ENCODE data around the gene SYCE3.

The SYCE3 gene

DNA sequence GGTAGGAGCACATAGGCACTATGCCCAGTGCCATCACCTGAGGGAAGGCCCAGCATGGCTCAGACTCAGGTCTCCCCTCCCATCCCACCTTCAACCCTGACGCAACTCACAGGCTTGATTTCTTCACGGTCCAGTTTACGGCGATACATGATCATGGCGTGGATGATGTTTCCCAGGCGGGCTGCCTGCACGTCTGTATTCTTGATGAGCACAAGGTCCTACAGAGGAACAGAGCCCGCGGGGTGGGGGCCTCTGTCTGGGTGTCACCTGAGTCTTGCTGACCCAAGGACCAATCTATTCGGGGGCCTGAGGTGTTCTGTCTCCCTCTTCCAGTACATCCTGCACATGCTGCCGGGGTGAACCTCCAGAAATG is 11.7 kb upstream of the SYCE3 start:
- no peak overlapping the region for H3K4me3 ChIP-seq (ENCODE audit: low read depth, low read length)
- TF ChIP-seq CTCF (IDR thresholded peaks at IDR 0.05; ENCODE audit: borderline replicate concordance, insufficient read depth, low read depth, low read length), result no peak

DNA sequence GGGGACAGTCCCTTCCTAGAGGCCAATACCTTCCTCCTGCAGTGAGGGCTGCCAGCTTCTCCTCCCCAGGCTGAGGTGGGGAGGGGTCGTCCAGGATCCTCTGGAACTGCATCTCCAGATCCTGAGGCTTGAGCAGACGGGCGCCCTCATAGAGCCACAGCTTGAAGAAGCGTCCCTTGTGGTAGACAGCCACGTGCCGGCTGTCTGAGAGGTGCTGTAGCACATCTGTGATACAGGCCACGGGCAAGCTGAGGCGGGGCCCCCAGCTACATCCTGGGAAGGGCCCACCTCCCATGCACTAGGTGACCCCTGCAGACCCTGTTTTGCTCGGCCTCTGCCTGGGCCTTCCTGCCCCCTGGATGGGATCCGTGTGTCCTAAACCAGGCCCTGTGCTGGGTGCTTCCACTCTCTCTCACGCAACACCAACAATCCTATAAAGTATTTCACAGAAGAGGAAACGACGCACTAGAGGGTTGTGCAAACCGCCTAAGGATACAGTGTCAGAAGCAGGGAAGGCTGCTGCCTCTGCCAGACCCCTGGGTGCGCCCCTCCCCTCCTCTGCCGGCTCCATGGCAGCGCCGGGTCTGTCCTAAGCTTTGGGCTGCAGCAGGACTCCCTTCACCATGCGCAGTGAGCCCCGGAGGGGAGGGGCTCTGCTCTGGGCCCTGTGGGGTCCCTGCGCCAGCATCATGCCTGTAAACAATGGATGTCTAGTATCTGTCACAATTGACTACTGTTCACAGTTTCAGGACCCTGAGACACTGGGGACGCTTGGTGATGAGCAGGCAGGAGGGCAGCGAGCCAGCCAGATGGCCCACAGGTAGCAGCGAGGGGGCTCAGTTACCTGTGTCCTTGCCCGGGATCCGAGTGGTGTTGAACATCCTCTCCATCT is 11.0 kb upstream of the SYCE3 start:
- no peak for TF ChIP-seq CTCF (IDR thresholded peaks at IDR 0.05; ENCODE audit: borderline replicate concordance, insufficient read depth, low read depth, low read length)
- no peak overlapping the region for H3K4me3 ChIP-seq (ENCODE audit: low read depth, low read length)

DNA sequence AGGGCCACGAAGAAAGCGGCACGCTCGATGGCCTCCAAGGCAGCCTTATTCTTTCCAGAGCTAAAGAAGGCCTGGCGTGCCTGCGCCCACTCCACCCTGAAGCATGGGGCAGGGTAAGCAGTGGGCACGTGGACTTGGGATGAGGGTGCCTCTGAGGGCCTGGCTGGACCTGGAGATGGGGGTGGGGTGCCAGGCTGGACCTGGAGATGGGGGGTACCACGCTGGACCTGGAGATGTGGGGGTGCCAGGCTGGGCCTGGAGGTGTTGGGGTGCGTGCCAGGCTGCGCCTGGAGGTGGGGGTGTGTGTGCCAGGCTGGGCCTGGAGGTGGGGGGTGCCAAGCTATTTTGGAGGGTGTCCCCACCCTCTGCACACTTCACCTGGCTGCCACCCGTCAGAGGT is 10.2 kb upstream of the SYCE3 start:
- TF ChIP-seq CTCF (IDR thresholded peaks at IDR 0.05; ENCODE audit: borderline replicate concordance, insufficient read depth, low read depth, low read length), result no peak
- no peak overlapping the region for H3K4me3 ChIP-seq (ENCODE audit: low read depth, low read length)

GRCh38 chr22:50571264-50572175 is 8.8 kb upstream of the SYCE3 start:
- TF ChIP-seq CTCF (IDR thresholded peaks at IDR 0.05; ENCODE audit: borderline replicate concordance, insufficient read depth, low read depth, low read length), result no peak
- no peak overlapping the region for H3K4me3 ChIP-seq (ENCODE audit: low read depth, low read length)

- TF ChIP-seq CTCF (IDR thresholded peaks at IDR 0.05; ENCODE audit: borderline replicate concordance, insufficient read depth, low read depth, low read length), result no peak
- H3K4me3 ChIP-seq (ENCODE audit: low read depth, low read length), result no peak overlapping the region
These were observed 8.1 kb upstream of the SYCE3 start for GRCh38 chr22:50570861-50571260.

GRCh38 chr22:50569896-50570535 is 7.3 kb upstream of the SYCE3 start:
- no peak for TF ChIP-seq CTCF (IDR thresholded peaks at IDR 0.05; ENCODE audit: borderline replicate concordance, insufficient read depth, low read depth, low read length)
- no peak overlapping the region for H3K4me3 ChIP-seq (ENCODE audit: low read depth, low read length)
